HEK293 (cell line): ENCODE data around the gene FAM118B.

Experiments
- CTCF ChIA-PET: fragments of 350-600 bp; formaldehyde crosslinking; extraction: SDS; loops from one replicate; lab custom pipeline; 2021; ENCODE audit warnings: antibody characterized with exemption; lab: Yijun Ruan, JAX
- POLR2A ChIA-PET: fragments of 300-600 bp; formaldehyde crosslinking; extraction: SDS; loops from one replicate; lab custom pipeline; 2020; ENCODE audit warnings: antibody characterized with exemption, inconsistent platforms; lab: Yijun Ruan, JAX
- H3K27ac ChIP-seq: fragments of 200-500 bp; sonication (Bioruptor generic); 2 replicates; pipeline ENCODE4 v1.5.1; 2014; ENCODE audit warnings: low read depth, low read length, control low read depth, inconsistent platforms; ENCODE audit errors: extremely low read depth
- H3K36me3 ChIP-seq, 2 experiments: fragments of 200-500 bp in 1 of 2; sonication (Bioruptor generic) in 1 of 2; 1 replicate in 1 of 2; 2 replicates in 1 of 2; pipeline ENCODE4 v1.5.1; 2014 to 2017; ENCODE audit warnings: inconsistent platforms in 2 of 2, low read length in 2 of 2; ENCODE audit not compliant: control insufficient read depth in 2 of 2, insufficient read depth in 1 of 2
- H3K4me1 ChIP-seq: fragments of 200-500 bp; sonication (Bioruptor generic); 2 replicates; pipeline ENCODE4 v1.5.1; 2014; ENCODE audit warnings: mild to moderate bottlenecking, low read length, inconsistent platforms; ENCODE audit not compliant: control insufficient read depth, insufficient read depth
- H3K4me3 ChIP-seq: 2 replicates; pipeline ENCODE4 v1.5.1; 2011; ENCODE audit warnings: low read depth, mild to moderate bottlenecking, control low read depth, low read length, moderate library complexity
- H3K9me3 ChIP-seq: fragments of 200-500 bp; sonication (Bioruptor generic); 2 replicates; pipeline ENCODE4 v1.5.1; 2014; ENCODE audit warnings: low read depth, low read length, inconsistent platforms; ENCODE audit not compliant: control insufficient read depth, insufficient read depth
- KLF16 ChIP-seq: fragments of 450-650 bp; formaldehyde crosslinking; IDR thresholded peaks from 2 replicates; pipeline ENCODE4 v1.5.1; 2017; ENCODE audit warnings: missing biosample characterization, missing genetic modification characterization
- SP2 ChIP-seq: fragments of 450-650 bp; formaldehyde crosslinking; IDR thresholded peaks from 2 replicates; pipeline ENCODE4 v1.5.1; 2016; ENCODE audit warnings: missing biosample characterization, missing genetic modification characterization
- SP3 ChIP-seq: fragments of 450-650 bp; formaldehyde crosslinking; IDR thresholded peaks from 2 replicates; pipeline ENCODE4 v1.5.1; 2016; ENCODE audit warnings: missing biosample characterization, missing genetic modification characterization
- SP7 ChIP-seq: fragments of 450-650 bp; formaldehyde crosslinking; IDR thresholded peaks from 2 replicates; pipeline ENCODE4 v1.5.1; 2016; ENCODE audit warnings: missing biosample characterization, missing genetic modification characterization
- ZBTB1 ChIP-seq: fragments of 450-650 bp; formaldehyde crosslinking; IDR thresholded peaks from 2 replicates; pipeline ENCODE4 v1.5.1; 2016; ENCODE audit warnings: missing biosample characterization, missing genetic modification characterization
- ZBTB17 ChIP-seq: fragments of 450-650 bp; formaldehyde crosslinking; IDR thresholded peaks from 2 replicates; pipeline ENCODE4 v1.5.1; 2016; ENCODE audit warnings: missing biosample characterization, missing genetic modification characterization
- ZBTB7A ChIP-seq: fragments of 450-650 bp; formaldehyde crosslinking; IDR thresholded peaks from 2 replicates; pipeline ENCODE4 v1.5.1; 2016; ENCODE audit warnings: low read depth, missing biosample characterization, missing genetic modification characterization
- ZNF514 ChIP-seq: fragments of 450-650 bp; formaldehyde crosslinking; IDR thresholded peaks from 2 replicates; pipeline ENCODE4 v1.5.1; 2016; ENCODE audit warnings: missing biosample characterization, missing genetic modification characterization
- ZNF529 ChIP-seq: fragments of 450-650 bp; formaldehyde crosslinking; IDR thresholded peaks from 2 replicates; pipeline ENCODE4 v1.5.1; 2017; ENCODE audit warnings: missing genetic modification characterization, missing biosample characterization; ENCODE audit not compliant: insufficient replicate concordance
- ZNF600 ChIP-seq: fragments of 450-650 bp; formaldehyde crosslinking; IDR thresholded peaks from 2 replicates; pipeline ENCODE4 v1.5.1; 2016; ENCODE audit warnings: missing biosample characterization, missing genetic modification characterization
- ZNF610 ChIP-seq: fragments of 450-650 bp; formaldehyde crosslinking; IDR thresholded peaks from 2 replicates; pipeline ENCODE4 v1.5.1; 2016; ENCODE audit warnings: missing biosample characterization, missing genetic modification characterization, borderline replicate concordance
- ZNF623 ChIP-seq: fragments of 450-650 bp; formaldehyde crosslinking; IDR thresholded peaks from 2 replicates; pipeline ENCODE4 v1.5.1; 2016; ENCODE audit warnings: missing biosample characterization, missing genetic modification characterization
- ZNF624 ChIP-seq: fragments of 450-650 bp; formaldehyde crosslinking; IDR thresholded peaks from 2 replicates; pipeline ENCODE4 v1.5.1; 2017; ENCODE audit warnings: missing biosample characterization, missing genetic modification characterization
- ZNF670 ChIP-seq: fragments of 450-650 bp; formaldehyde crosslinking; IDR thresholded peaks from 2 replicates; pipeline ENCODE4 v1.5.1; 2016; ENCODE audit warnings: missing biosample characterization, missing genetic modification characterization, low read depth
- ZNF843 ChIP-seq: fragments of 450-650 bp; formaldehyde crosslinking; IDR thresholded peaks from 2 replicates; pipeline ENCODE4 v1.5.1; 2016; ENCODE audit warnings: missing biosample characterization, missing genetic modification characterization
- TF ChIP-seq, protein P1 (sequence below): fragments of 450-650 bp; formaldehyde crosslinking; IDR thresholded peaks from 2 replicates; pipeline ENCODE4 v1.5.1; 2016; ENCODE audit warnings: missing biosample characterization, missing genetic modification characterization
- TF ChIP-seq, protein P2 (sequence below): fragments of 450-650 bp; formaldehyde crosslinking; IDR thresholded peaks from 2 replicates; pipeline ENCODE4 v1.5.1; 2017; ENCODE audit warnings: missing biosample characterization, missing genetic modification characterization
- TF ChIP-seq, protein P3 (sequence below): fragments of 450-650 bp; formaldehyde crosslinking; IDR thresholded peaks from 2 replicates; pipeline ENCODE4 v1.5.1; 2017; ENCODE audit warnings: missing biosample characterization, missing genetic modification characterization
- TF ChIP-seq, protein P4 (sequence below): fragments of 450-650 bp; formaldehyde crosslinking; IDR thresholded peaks from 2 replicates; pipeline ENCODE4 v1.5.1; 2016; ENCODE audit warnings: missing biosample characterization, missing genetic modification characterization, low read depth
- TF ChIP-seq, protein P5 (sequence below): fragments of 450-650 bp; formaldehyde crosslinking; IDR thresholded peaks from 2 replicates; pipeline ENCODE4 v1.5.1; 2016; ENCODE audit warnings: missing biosample characterization, missing genetic modification characterization
- TF ChIP-seq, protein P6 (sequence below): fragments of 450-650 bp; formaldehyde crosslinking; IDR thresholded peaks from 2 replicates; pipeline ENCODE4 v1.5.1; 2016; ENCODE audit warnings: missing biosample characterization, missing genetic modification characterization

FAM118B gene

DNA sequence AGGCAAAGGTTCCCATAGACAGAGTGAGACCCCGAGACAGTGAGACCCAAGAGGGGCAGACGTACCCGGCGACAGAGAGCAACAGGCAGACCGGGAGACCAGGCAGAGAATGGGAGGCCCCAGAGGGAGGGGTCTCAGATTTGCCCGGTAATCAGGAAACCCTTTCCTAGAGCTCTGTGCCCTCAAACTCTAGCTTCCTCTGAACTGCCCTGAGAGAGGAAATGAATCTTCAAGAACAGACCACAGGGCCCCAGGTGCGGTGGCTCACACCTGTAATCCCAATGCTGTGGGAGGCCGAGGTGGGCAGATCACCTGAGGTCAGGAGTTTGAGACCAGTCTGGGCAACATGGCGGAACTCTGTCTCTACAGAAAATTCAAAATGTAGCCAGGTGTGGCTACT, 47.8 kb upstream of the FAM118B start (continued):
- TF ChIP-seq, protein P1, sequence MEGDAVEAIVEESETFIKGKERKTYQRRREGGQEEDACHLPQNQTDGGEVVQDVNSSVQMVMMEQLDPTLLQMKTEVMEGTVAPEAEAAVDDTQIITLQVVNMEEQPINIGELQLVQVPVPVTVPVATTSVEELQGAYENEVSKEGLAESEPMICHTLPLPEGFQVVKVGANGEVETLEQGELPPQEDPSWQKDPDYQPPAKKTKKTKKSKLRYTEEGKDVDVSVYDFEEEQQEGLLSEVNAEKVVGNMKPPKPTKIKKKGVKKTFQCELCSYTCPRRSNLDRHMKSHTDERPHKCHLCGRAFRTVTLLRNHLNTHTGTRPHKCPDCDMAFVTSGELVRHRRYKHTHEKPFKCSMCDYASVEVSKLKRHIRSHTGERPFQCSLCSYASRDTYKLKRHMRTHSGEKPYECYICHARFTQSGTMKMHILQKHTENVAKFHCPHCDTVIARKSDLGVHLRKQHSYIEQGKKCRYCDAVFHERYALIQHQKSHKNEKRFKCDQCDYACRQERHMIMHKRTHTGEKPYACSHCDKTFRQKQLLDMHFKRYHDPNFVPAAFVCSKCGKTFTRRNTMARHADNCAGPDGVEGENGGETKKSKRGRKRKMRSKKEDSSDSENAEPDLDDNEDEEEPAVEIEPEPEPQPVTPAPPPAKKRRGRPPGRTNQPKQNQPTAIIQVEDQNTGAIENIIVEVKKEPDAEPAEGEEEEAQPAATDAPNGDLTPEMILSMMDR (tag by site-specific recombination) = no peak
- TF ChIP-seq KLF16 = no peak
- TF ChIP-seq ZNF624 (tag by site-specific recombination) = no peak
- TF ChIP-seq, all 188 proteins: peak for 0

DNA sequence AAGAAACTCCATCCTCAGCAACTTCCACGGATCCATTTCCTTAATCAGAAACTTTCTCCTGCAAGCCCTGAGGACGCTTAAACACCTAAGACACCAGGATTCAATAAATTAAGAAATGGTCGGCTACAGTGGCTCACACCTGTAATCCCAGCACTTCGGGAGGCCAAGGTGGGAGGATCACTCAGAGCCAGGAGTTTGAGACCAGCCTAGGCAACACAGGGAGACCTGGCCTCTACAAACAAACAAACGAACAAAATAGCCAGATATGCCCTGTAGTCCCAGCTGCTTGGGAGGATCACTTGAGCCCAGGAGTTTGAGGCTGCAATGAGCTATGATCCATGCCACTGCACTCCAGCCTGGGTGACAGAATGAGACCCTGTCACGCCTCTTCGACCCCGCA, 46.8 kb upstream of the FAM118B start:
- no peaks in the 10 kb centered on the region for H3K4me1 ChIP-seq
- ChIA-PET POLR2A (no interaction called here), CTCF (no interaction called here)
- TF ChIP-seq ZNF623 (tag by site-specific recombination) = no peak
- TF ChIP-seq ZBTB17 (tag by site-specific recombination) = no peak
- TF ChIP-seq, protein P2, sequence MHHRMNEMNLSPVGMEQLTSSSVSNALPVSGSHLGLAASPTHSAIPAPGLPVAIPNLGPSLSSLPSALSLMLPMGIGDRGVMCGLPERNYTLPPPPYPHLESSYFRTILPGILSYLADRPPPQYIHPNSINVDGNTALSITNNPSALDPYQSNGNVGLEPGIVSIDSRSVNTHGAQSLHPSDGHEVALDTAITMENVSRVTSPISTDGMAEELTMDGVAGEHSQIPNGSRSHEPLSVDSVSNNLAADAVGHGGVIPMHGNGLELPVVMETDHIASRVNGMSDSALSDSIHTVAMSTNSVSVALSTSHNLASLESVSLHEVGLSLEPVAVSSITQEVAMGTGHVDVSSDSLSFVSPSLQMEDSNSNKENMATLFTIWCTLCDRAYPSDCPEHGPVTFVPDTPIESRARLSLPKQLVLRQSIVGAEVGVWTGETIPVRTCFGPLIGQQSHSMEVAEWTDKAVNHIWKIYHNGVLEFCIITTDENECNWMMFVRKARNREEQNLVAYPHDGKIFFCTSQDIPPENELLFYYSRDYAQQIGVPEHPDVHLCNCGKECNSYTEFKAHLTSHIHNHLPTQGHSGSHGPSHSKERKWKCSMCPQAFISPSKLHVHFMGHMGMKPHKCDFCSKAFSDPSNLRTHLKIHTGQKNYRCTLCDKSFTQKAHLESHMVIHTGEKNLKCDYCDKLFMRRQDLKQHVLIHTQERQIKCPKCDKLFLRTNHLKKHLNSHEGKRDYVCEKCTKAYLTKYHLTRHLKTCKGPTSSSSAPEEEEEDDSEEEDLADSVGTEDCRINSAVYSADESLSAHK (tag by site-specific recombination) = no peak
- TF ChIP-seq, protein P3, sequence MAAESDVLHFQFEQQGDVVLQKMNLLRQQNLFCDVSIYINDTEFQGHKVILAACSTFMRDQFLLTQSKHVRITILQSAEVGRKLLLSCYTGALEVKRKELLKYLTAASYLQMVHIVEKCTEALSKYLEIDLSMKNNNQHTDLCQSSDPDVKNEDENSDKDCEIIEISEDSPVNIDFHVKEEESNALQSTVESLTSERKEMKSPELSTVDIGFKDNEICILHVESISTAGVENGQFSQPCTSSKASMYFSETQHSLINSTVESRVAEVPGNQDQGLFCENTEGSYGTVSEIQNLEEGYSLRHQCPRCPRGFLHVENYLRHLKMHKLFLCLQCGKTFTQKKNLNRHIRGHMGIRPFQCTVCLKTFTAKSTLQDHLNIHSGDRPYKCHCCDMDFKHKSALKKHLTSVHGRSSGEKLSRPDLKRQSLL (tag by site-specific recombination) = no peak
- TF ChIP-seq ZNF610 (tag by site-specific recombination) = no peak
- TF ChIP-seq ZNF670 (tag by site-specific recombination) = no peak
- no peak for TF ChIP-seq SP7 (tag by site-specific recombination)
- no peak for TF ChIP-seq ZNF843 (tag by site-specific recombination)
- TF ChIP-seq, protein P4, sequence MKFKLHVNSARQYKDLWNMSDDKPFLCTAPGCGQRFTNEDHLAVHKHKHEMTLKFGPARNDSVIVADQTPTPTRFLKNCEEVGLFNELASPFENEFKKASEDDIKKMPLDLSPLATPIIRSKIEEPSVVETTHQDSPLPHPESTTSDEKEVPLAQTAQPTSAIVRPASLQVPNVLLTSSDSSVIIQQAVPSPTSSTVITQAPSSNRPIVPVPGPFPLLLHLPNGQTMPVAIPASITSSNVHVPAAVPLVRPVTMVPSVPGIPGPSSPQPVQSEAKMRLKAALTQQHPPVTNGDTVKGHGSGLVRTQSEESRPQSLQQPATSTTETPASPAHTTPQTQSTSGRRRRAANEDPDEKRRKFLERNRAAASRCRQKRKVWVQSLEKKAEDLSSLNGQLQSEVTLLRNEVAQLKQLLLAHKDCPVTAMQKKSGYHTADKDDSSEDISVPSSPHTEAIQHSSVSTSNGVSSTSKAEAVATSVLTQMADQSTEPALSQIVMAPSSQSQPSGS (tag by site-specific recombination) = no peak
- TF ChIP-seq ZNF600 = no peak
- TF ChIP-seq SP2 (tag by site-specific recombination) = no peak
- TF ChIP-seq, protein P5, sequence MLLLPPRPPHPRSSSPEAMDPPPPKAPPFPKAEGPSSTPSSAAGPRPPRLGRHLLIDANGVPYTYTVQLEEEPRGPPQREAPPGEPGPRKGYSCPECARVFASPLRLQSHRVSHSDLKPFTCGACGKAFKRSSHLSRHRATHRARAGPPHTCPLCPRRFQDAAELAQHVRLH (tag by site-specific recombination) = no peak
- no peak for TF ChIP-seq ZBTB7A (tag by site-specific recombination)
- TF ChIP-seq ZNF529 (tag by site-specific recombination) = no peak
- TF ChIP-seq, protein P6, sequence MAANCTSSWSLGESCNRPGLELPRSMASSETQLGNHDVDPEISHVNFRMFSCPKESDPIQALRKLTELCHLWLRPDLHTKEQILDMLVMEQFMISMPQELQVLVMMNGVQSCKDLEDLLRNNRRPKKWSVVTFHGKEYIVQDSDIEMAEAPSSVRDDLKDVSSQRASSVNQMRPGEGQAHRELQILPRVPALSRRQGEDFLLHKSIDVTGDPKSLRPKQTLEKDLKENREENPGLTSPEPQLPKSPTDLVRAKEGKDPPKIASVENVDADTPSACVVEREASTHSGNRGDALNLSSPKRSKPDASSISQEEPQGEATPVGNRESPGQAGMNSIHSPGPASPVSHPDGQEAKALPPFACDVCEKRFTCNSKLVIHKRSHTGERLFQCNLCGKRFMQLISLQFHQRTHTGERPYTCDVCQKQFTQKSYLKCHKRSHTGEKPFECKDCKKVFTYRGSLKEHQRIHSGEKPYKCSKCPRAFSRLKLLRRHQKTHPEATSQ (tag by site-specific recombination) = no peak
- no peak for TF ChIP-seq ZNF514 (tag by site-specific recombination)
- TF ChIP-seq SP3 (tag by site-specific recombination) = no peak
- no peak for TF ChIP-seq ZBTB1
- no peak overlapping the region for H3K4me3 ChIP-seq
- no peaks in the 10 kb centered on the region for H3K36me3 ChIP-seq
- no peak overlapping the region for H3K27ac ChIP-seq
- H3K9me3 ChIP-seq = no peaks in the 10 kb centered on the region
